H9 (cell line): ENCODE data around the gene FHL1. TPM values are rescaled to one million over a fixed set of nuclear protein-coding genes. Genes with fewer than 3 reads are reported as not detected.

Experiments
- DNase-seq: peaks from one replicate; pipeline ENCODE4 v3.0.0-alpha.2; 2017
- H2AFZ ChIP-seq: one replicate; pipeline ENCODE4 v1.6.1; 2013; ENCODE audit warnings: mild to moderate bottlenecking, low read length, control low read depth, moderate library complexity
- H2AK5ac ChIP-seq: 2 replicates; pipeline ENCODE4 v1.6.1; 2013; ENCODE audit warnings: low read length, control low read depth, mixed read lengths; ENCODE audit not compliant: insufficient read length
- H2BK120ac ChIP-seq: one replicate; pipeline ENCODE4 v1.6.1; 2013; ENCODE audit warnings: low read depth, mild to moderate bottlenecking, low read length, control low read depth, inconsistent platforms; ENCODE audit not compliant: poor library complexity, severe bottlenecking
- H2BK12ac ChIP-seq: 2 replicates; pipeline ENCODE4 v1.6.1; 2013; ENCODE audit warnings: low read length, control low read depth, mixed read lengths, low read depth; ENCODE audit not compliant: insufficient read length
- H2BK15ac ChIP-seq: 2 replicates; pipeline ENCODE4 v1.6.1; 2013; ENCODE audit warnings: low read depth, low read length, control low read depth
- H2BK20ac ChIP-seq: one replicate; pipeline ENCODE4 v1.6.1; 2013; ENCODE audit warnings: low read depth, mild to moderate bottlenecking, low read length, control low read depth, inconsistent platforms; ENCODE audit not compliant: poor library complexity, severe bottlenecking
- H2BK5ac ChIP-seq: 2 replicates; pipeline ENCODE4 v1.6.1; 2013; ENCODE audit warnings: low read length, control low read depth, mixed read lengths; ENCODE audit not compliant: insufficient read length
- H3K14ac ChIP-seq: 2 replicates; pipeline ENCODE4 v1.6.1; 2013; ENCODE audit warnings: low read length, control low read depth; ENCODE audit not compliant: insufficient read depth
- H3K18ac ChIP-seq: 2 replicates; pipeline ENCODE4 v1.6.1; 2013; ENCODE audit warnings: low read depth, mild to moderate bottlenecking, mixed read lengths, low read length, control low read depth; ENCODE audit not compliant: insufficient read length
- H3K23ac ChIP-seq: 2 replicates; pipeline ENCODE4 v1.6.1; 2013; ENCODE audit warnings: low read length, control low read depth, mixed read lengths, low read depth; ENCODE audit not compliant: insufficient read length
- H3K23me2 ChIP-seq: 2 replicates; pipeline ENCODE4 v1.6.1; 2013; ENCODE audit warnings: low read depth, mild to moderate bottlenecking, mixed read lengths, low read length, control low read depth; ENCODE audit not compliant: insufficient read length, poor library complexity, severe bottlenecking
- H3K27ac ChIP-seq: 2 replicates; pipeline ENCODE4 v1.5.1; 2013; ENCODE audit warnings: low read length, control low read depth, mixed read lengths, low read depth; ENCODE audit not compliant: insufficient read length
- H3K27me3 ChIP-seq: 2 replicates; pipeline ENCODE4 v1.6.1; 2013; ENCODE audit warnings: low read length, control low read depth, inconsistent platforms; ENCODE audit not compliant: insufficient read depth
- H3K4ac ChIP-seq: 2 replicates; pipeline ENCODE4 v1.6.1; 2013; ENCODE audit warnings: low read depth, mild to moderate bottlenecking, control low read depth, inconsistent platforms, low read length, moderate library complexity
- H3K4me1 ChIP-seq: 2 replicates; pipeline ENCODE4 v1.6.1; 2013; ENCODE audit warnings: low read length, control low read depth, inconsistent platforms; ENCODE audit not compliant: insufficient read depth
- H3K4me2 ChIP-seq: 2 replicates; pipeline ENCODE4 v1.6.1; 2013; ENCODE audit warnings: low read length, control low read depth, mixed read lengths; ENCODE audit not compliant: insufficient read length, insufficient read depth
- H3K56ac ChIP-seq: 2 replicates; pipeline ENCODE4 v1.6.1; 2013; ENCODE audit warnings: low read depth, mild to moderate bottlenecking, mixed read lengths, low read length, control low read depth; ENCODE audit not compliant: insufficient read length
- H3K79me1 ChIP-seq: 2 replicates; pipeline ENCODE4 v1.6.1; 2013; ENCODE audit warnings: low read depth, mild to moderate bottlenecking, moderate library complexity, low read length, control low read depth, inconsistent platforms; ENCODE audit not compliant: insufficient read depth, poor library complexity, severe bottlenecking
- H3K79me2 ChIP-seq: 2 replicates; pipeline ENCODE4 v1.6.1; 2013; ENCODE audit warnings: low read length, control low read depth, inconsistent platforms; ENCODE audit not compliant: insufficient read depth
- H3K9ac ChIP-seq: 2 replicates; pipeline ENCODE4 v1.6.1; 2013; ENCODE audit warnings: low read length, control low read depth, mixed read lengths; ENCODE audit not compliant: insufficient read length; ENCODE audit errors: extremely low read depth
- H3K9me3 ChIP-seq: one replicate; pipeline ENCODE4 v1.6.1; 2013; ENCODE audit warnings: low read depth, low read length, inconsistent platforms; ENCODE audit not compliant: control insufficient read depth
- H3T11ph ChIP-seq: one replicate; pipeline ENCODE4 v1.6.1; 2013; ENCODE audit warnings: mild to moderate bottlenecking, low read length, control low read depth, inconsistent platforms
- H4K20me1 ChIP-seq: one replicate; pipeline ENCODE4 v1.6.1; 2013; ENCODE audit not compliant: control insufficient read depth, insufficient read length, insufficient read depth
- H4K5ac ChIP-seq: 2 replicates; pipeline ENCODE4 v1.6.1; 2013; ENCODE audit warnings: low read depth, mild to moderate bottlenecking, mixed read lengths, low read length, control low read depth; ENCODE audit not compliant: insufficient read length
- H4K8ac ChIP-seq: replicated peaks from 2 replicates; pipeline ENCODE4 v1.6.1; 2013; ENCODE audit warnings: low read length, control low read depth, mixed read lengths, low read depth; ENCODE audit not compliant: insufficient read length
- H4K91ac ChIP-seq: 2 replicates; pipeline ENCODE4 v1.6.1; 2013; ENCODE audit warnings: low read depth, mild to moderate bottlenecking, moderate library complexity, mixed read lengths, low read length, control low read depth; ENCODE audit not compliant: insufficient read length
- H3K27ac Mint-ChIP-seq, 3 experiments: 2 replicates in 2 of 3; 3 replicates in 1 of 3; pipeline ENCODE4 v1.8.0; 2020 to 2021; ENCODE audit warnings: mixed read lengths in 3 of 3, mild to moderate bottlenecking in 1 of 3, moderate library complexity in 1 of 3
- H3K27me3 Mint-ChIP-seq: 2 replicates; pipeline ENCODE4 v1.8.0; 2021; ENCODE audit warnings: low read depth, mild to moderate bottlenecking, moderate library complexity, mixed read lengths
- H3K36me3 Mint-ChIP-seq, 3 experiments: 2 replicates in 2 of 3; 3 replicates in 1 of 3; pipeline ENCODE4 v1.8.0; 2020 to 2021; ENCODE audit warnings: low read depth in 3 of 3, mixed read lengths in 3 of 3; ENCODE audit not compliant: insufficient read depth in 1 of 3
- H3K4me1 Mint-ChIP-seq, 2 experiments: 2 replicates each; pipeline ENCODE4 v1.8.0; 2020; ENCODE audit warnings: mixed read lengths in 2 of 2
- H3K4me3 Mint-ChIP-seq, 2 experiments: 2 replicates in 1 of 2; 3 replicates in 1 of 2; pipeline ENCODE4 v1.8.0; 2020 to 2021; ENCODE audit warnings: mild to moderate bottlenecking in 2 of 2, mixed read lengths in 2 of 2, moderate library complexity in 1 of 2
- H3K9me3 Mint-ChIP-seq, 2 experiments: 2 replicates in 1 of 2; 3 replicates in 1 of 2; pipeline ENCODE4 v1.8.0; 2020; ENCODE audit warnings: mild to moderate bottlenecking in 2 of 2, mixed read lengths in 2 of 2, moderate library complexity in 1 of 2
- CTCF ChIP-seq: fragments of 200-600 bp; sonication (generic); conservative IDR thresholded peaks from 3 replicates; pipeline ENCODE4 v1.8.0; 2021; ENCODE audit warnings: antibody characterized with exemption, mild to moderate bottlenecking
- WGBS: extraction: QIAGEN DNeasy Blood & Tissue Kit; methylation state at CpG from one replicate; pipeline ENCODE4 v1.1.7; 2013; ENCODE audit warnings: missing lambda C conversion rate, low lambda C conversion rate, mixed read lengths; ENCODE audit not compliant: insufficient read length; ENCODE audit errors: extremely low coverage; 5-methylcytosine and 5-hydroxymethylcytosine counted together
- total RNA-seq: library from RNA; stranded (reverse); gene quantifications from 2 replicates; pipeline ENCODE4 v1.2.1, GENCODE V29; 2021

Gene FHL1
- total RNA-seq, 1 experiment from 2014 or later, result 20.0 TPM

- peaks cover 56 to 63% of the 10 kb centered on the region in 2 experiments for H3K9me3 Mint-ChIP-seq
These were observed 22.9 kb downstream of the FHL1 start for GRCh38 chrX:136170139-136170800.

More at GRCh38 chrX:136170139-136170800, 22.9 kb downstream of the FHL1 start:
- no peak for TF ChIP-seq CTCF
- Mint-ChIP-seq H3K27ac (no peak overlapping the region), H3K4me3 (no peak overlapping the region; a peak in 1 of 5 replicates), H3K27me3 (no peaks in the 10 kb centered on the region), H3K4me1 (peaks cover 42 to 50% of the 10 kb centered on the region in 2 experiments), H3K36me3 (no peaks in the 10 kb centered on the region; a peak in 2 of 7 replicates)
- no peak overlapping the region for H3K4ac ChIP-seq
- no peaks in the 10 kb centered on the region for H3K23me2 ChIP-seq
- no peak overlapping the region for H2AK5ac ChIP-seq
- peaks cover 24% of the 10 kb centered on the region for H3K9me3 ChIP-seq
- H4K5ac ChIP-seq, result no peak overlapping the region
- no peak for DNase-seq
- H2AFZ ChIP-seq, result no peak overlapping the region
- no peaks in the 10 kb centered on the region for H4K20me1 ChIP-seq
- H3K27ac ChIP-seq, result no peak overlapping the region
- H3K56ac ChIP-seq, result no peak overlapping the region
- no peak overlapping the region for H3K23ac ChIP-seq
- no peaks in the 10 kb centered on the region for H3K79me1 ChIP-seq
- H4K8ac ChIP-seq, result no peak overlapping the region
- H3K18ac ChIP-seq, result no peak overlapping the region
- H2BK5ac ChIP-seq, result no peak overlapping the region
- H3K27me3 ChIP-seq, result no peaks in the 10 kb centered on the region
- H4K91ac ChIP-seq, result no peak overlapping the region
- H3T11ph ChIP-seq, result no peak overlapping the region
- H2BK15ac ChIP-seq, result no peak overlapping the region
- no peak overlapping the region for H3K14ac ChIP-seq
- no peak overlapping the region for H3K4me2 ChIP-seq
- no peak overlapping the region for H2BK20ac ChIP-seq
- no peaks in the 10 kb centered on the region for H3K79me2 ChIP-seq
- no peak overlapping the region for H3K9ac ChIP-seq
- H2BK120ac ChIP-seq, result no peak overlapping the region
- H3K4me1 ChIP-seq, result no peaks in the 10 kb centered on the region
- no peak overlapping the region for H2BK12ac ChIP-seq
- WGBS, result no CpG with 5 or more reads among the region's 9 CpGs
